GM21576 (cell line): Measurements from ENCODE around the gene C1GALT1C1.

Experiments used
- ATAC-seq: cut with Tn5 transposase; IDR thresholded peaks from one replicate; pipeline ENCODE4 v1.9.1; 2021; ENCODE audit warnings: mild to moderate bottlenecking, moderate library complexity; ENCODE audit not compliant: unreplicated experiment

C1GALT1C1 gene

GRCh38 chrX:120585702-120586101, 44.2 kb downstream of the C1GALT1C1 start:
- ATAC-seq = no peak
